Central memory CD8-positive, alpha-beta T cell (primary cell): Measurements from ENCODE around the gene ARAP1.

ENCODE experiments used
- ATAC-seq: fragments of 150-1000 bp; cut with Tn5 transposase; replicated peaks from 2 replicates; pipeline ENCODE4 v1.10.0; 2022; ENCODE audit warnings: mild to moderate bottlenecking, moderate FRiP score, moderate number of reproducible peaks; ENCODE audit not compliant: poor library complexity, severe bottlenecking; ENCODE audit errors: extremely low read depth
- DNase-seq, 2 donors: peaks; one replicate each; pipeline ENCODE4 v3.0.0; 2021; ENCODE audit warnings: low spot score in 2 of 2
- H3K27ac Mint-ChIP-seq: one replicate; pipeline ENCODE4 v1.8.0; 2022; ENCODE audit warnings: low read depth, mild to moderate bottlenecking, moderate library complexity, mixed read lengths
- H3K27me3 Mint-ChIP-seq: one replicate; pipeline ENCODE4 v1.8.0; 2022; ENCODE audit warnings: mixed read lengths
- H3K36me3 Mint-ChIP-seq: one replicate; pipeline ENCODE4 v1.8.0; 2022; ENCODE audit warnings: mild to moderate bottlenecking, moderate library complexity, mixed read lengths; ENCODE audit not compliant: insufficient read depth
- H3K4me1 Mint-ChIP-seq: one replicate; pipeline ENCODE4 v1.8.0; 2022; ENCODE audit warnings: mixed read lengths
- H3K4me3 Mint-ChIP-seq: one replicate; pipeline ENCODE4 v1.8.0; 2022; ENCODE audit warnings: mild to moderate bottlenecking, moderate library complexity, mixed read lengths
- H3K9me3 Mint-ChIP-seq: one replicate; pipeline ENCODE4 v1.8.0; 2022; ENCODE audit warnings: mixed read lengths

ARAP1 gene

DNA sequence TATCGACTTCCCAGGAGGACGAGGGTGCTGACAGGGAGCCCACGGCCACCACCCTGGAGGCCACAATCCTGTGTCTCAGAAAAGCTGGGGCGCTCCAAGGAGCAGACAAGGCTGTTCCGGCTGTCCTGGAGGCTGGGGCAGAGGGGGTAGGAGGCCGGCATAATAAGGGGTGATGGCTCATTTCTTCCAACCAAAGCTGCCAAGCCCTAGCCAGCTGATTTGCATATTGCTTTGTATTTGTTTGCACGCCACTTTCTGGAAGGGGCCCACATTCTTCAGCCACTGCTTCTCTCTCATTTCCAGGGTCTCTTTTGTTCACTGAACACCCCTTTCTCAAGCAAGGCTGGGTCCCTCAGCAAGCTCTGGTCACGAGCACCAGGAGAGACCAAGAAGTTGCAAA is 82.7 kb downstream of the ARAP1 start:
- Mint-ChIP-seq H3K4me1 (no peaks in the 10 kb centered on the region), H3K27ac (no peak overlapping the region), H3K9me3 (peaks cover 5% of the 10 kb centered on the region), H3K4me3 (no peak overlapping the region), H3K27me3 (peaks cover 76% of the 10 kb centered on the region), H3K36me3 (peaks cover 7% of the 10 kb centered on the region)
- ATAC-seq (no peak), DNase-seq (no peak)

DNA sequence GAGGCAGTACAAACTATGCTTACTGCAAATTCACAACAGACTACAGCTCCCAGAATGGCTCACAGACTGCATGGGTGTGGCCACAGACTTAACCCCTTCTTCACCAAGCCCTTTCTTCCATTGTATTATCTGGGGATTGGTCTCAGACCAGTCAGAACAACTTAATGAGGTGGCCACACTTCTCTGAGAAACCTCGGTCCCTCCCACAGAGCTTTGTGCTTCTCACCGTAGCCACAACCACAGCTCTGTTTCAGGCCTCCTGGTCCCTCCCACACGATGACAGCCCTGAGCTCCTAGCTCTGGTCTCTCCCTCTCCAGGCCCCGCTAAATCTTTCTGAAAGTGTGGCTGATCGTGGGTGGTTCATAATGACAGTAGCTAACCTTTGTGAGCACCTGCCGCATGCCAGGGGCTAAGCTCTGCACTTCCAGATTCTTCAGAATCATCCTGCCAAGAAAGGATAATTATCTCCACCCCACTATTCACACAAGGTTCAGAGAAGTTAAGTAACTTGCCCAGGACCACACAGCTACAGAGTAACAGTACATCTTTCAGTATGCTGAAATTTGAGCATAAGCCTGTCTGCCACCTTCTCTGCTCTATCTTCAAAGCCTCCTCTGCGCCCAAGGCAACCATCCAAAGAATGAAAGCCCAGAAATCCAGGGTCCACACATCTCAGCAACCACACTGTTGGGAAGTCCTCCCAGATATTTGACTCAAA is 83.4 kb downstream of the ARAP1 start:
- Mint-ChIP-seq H3K4me3 (no peak overlapping the region), H3K4me1 (no peaks in the 10 kb centered on the region), H3K27me3 (peaks cover 76% of the 10 kb centered on the region), H3K27ac (no peak overlapping the region), H3K36me3 (peaks cover 8% of the 10 kb centered on the region), H3K9me3 (peaks cover 5% of the 10 kb centered on the region)
- DNase-seq (no peak), ATAC-seq (no peak)

DNA sequence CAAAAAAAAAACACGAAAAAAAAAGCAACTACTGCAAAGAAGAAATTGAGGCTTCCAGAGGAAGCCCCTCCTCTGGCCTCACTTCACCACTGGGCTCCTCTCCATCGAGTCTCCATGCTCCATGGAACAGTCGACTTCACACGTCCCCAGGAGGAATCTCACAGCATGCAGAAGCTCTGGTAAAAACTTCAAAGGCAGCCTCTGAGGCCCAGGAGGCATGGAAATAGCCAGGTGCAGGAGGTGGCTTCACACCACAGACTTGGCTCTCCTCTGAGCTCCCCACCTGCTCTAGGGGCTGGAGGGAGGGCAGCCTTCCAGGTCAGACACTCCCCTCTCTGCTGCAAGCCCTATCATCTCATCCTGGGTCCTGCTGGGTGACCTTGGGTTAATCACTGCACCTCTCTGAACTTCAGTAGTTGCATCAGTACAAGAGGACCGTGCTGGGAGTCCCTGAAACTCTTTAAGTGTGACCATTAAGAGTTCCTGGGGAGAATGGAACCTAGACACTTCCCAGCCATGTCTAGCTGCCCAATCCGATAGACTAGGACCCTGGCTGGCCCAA is 86.2 kb downstream of the ARAP1 start:
- no peak for DNase-seq
- H3K9me3 Mint-ChIP-seq: peaks cover 5% of the 10 kb centered on the region
- no peak for ATAC-seq
- H3K4me3 Mint-ChIP-seq: no peak overlapping the region
- H3K36me3 Mint-ChIP-seq: peaks cover 7% of the 10 kb centered on the region
- peaks cover 72% of the 10 kb centered on the region for H3K27me3 Mint-ChIP-seq
- no peaks in the 10 kb centered on the region for H3K4me1 Mint-ChIP-seq
- no peak overlapping the region for H3K27ac Mint-ChIP-seq

DNA sequence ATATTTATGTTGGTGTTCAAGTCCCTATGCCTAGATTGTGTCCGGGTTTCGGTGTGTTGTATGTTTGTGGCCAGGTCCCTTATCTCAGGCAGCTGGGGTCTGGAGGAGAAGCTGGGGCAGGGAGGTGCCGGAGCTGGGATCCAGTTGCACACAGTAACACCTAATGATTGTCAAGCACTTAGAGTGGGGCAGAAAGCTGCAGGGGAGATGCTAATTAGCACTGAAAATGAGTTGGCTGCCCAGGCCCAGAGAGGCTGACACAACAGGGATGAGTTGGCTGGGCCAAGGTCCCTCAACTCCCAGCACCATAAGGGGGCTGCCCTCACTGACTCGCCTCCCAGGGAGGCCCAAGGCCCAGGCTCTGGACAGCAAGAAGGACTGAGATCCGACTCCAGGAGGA is 90.2 kb downstream of the ARAP1 start:
- no peak for DNase-seq
- Mint-ChIP-seq H3K4me1 (no peaks in the 10 kb centered on the region), H3K4me3 (no peak overlapping the region), H3K9me3 (peaks cover under 1% of the 10 kb centered on the region), H3K36me3 (peaks cover 7% of the 10 kb centered on the region), H3K27me3 (peaks cover 72% of the 10 kb centered on the region), H3K27ac (no peak overlapping the region)
- ATAC-seq: no peak

DNA sequence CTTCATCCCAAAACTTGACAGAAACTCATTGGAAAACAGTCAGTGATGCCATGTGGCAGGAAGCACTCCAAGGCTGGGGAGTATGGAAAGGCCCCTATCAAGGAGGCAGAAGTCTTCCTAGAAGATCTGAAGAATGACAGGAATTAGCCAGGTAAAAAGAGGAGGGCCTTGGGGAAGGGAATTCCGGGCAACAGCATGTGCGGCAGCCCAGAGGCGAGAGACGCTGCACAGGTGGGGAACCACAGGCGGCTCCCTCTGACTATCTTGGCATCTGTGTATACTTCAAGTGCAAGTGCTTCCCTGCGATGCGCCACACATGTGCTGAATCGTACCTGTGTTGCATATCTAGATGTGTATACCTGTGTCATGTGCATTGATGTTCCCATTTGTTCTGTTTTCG is 90.7 kb downstream of the ARAP1 start:
- Mint-ChIP-seq H3K27me3 (peaks cover 70% of the 10 kb centered on the region), H3K9me3 (no peaks in the 10 kb centered on the region), H3K4me3 (no peak overlapping the region), H3K36me3 (peaks cover 7% of the 10 kb centered on the region), H3K4me1 (no peaks in the 10 kb centered on the region), H3K27ac (no peak overlapping the region)
- DNase-seq (no peak), ATAC-seq (no peak)

DNA sequence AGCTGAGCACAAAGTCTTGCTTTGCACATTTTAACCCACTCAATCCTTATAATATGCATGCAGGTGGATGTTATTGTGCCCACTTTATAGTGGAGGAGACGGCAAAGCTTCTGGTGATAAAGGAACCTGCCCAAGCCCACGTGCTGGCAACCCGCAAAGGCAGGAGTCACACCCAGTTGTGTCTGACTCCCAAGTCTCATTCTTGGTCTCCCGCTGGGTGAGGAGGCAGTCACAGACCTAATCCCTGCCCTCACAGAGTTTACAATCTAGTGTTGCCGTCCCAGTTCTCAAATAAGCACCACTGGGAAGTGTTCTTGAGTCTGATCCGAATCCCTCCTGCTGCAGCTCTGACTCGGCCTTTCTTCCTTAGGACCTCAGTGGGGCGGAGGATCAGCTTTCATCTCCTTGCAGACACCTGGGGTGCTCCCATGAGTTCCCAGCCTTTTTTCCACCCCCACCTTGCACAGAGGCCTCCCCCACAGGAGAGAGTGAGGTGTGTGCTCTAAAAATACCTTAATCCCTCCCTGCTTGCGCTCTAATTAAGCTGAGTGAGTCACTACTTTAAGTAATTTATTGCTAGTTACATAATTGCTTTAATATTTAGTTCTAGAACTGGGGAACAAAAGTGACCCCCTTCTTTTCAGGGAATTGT is 93.1 kb downstream of the ARAP1 start:
- H3K36me3 Mint-ChIP-seq: peaks cover 5% of the 10 kb centered on the region
- H3K9me3 Mint-ChIP-seq: no peaks in the 10 kb centered on the region
- no peaks in the 10 kb centered on the region for H3K4me1 Mint-ChIP-seq
- ATAC-seq: no peak
- no peak overlapping the region for H3K27ac Mint-ChIP-seq
- H3K4me3 Mint-ChIP-seq: no peak overlapping the region
- peaks cover 52% of the 10 kb centered on the region for H3K27me3 Mint-ChIP-seq
- no peak for DNase-seq

DNA sequence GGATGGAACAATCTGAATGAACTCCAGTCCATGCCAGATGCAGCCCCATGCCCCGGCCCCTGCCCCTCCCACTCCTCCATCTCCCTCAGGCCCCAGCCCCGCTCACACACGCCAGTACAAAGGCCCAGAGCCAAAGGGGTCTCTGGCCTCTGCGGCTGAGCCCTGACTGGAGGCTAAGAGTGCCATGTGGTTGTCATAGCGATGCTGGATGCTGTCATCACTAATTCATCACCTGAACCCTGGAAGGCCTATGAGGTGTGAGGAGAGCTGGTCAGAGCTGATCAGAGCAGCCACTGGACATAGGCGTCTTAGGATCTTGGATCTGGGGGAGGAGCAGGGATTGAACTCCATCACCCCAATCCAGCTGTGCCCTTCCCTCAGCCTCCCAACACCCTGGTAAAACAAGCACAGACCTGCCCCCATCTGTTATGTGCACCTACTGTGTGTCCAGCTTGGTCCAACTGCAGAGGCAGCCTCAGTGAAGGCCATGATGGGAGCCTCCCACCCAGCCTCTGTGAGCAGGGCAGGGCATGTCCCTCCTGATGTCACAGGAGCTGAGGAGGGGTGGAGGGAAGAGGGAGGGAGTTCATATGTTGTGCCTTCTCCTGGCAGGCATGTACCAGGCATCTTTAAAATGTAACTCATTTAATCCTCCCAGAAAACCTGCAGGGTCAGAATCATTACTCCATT is 94.7 kb downstream of the ARAP1 start:
- peaks cover 1% of the 10 kb centered on the region for H3K36me3 Mint-ChIP-seq
- ATAC-seq (no peak), DNase-seq (no peak)
- no peaks in the 10 kb centered on the region for H3K9me3 Mint-ChIP-seq
- H3K4me1 Mint-ChIP-seq: no peaks in the 10 kb centered on the region
- H3K27ac Mint-ChIP-seq: no peak overlapping the region
- H3K27me3 Mint-ChIP-seq: peaks cover 39% of the 10 kb centered on the region
- H3K4me3 Mint-ChIP-seq: no peak overlapping the region

DNA sequence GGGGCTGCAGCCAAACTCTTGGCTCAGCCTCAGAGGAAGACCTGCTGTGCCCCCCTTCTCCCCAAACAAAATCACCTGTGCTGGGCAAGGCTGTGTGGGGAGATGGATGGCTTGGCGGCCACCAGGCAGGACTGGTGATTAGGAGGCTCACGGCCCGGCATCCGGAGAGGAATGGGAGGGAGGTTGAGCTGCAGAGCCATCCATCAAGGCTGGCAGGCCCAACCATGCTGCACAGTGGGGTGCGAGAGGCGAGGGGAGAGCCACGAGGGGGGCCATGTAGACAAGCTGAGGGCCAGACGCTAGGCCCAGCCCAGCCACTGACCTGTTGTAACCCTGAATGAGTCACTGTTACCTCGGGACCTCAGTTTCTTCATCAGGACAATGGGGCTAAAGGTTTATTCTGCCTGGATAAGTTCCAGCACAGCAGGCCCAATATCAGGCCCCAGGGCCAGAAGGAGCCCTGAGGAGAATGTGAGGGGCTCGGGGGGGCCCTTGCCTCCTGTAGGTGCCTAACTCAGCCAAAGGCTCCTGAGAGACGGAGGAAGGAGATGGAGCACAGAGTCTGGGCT is 96.2 kb downstream of the ARAP1 start:
- no peak overlapping the region for H3K27ac Mint-ChIP-seq
- no peaks in the 10 kb centered on the region for H3K9me3 Mint-ChIP-seq
- peaks cover 24% of the 10 kb centered on the region for H3K27me3 Mint-ChIP-seq
- H3K4me3 Mint-ChIP-seq: no peak overlapping the region
- ATAC-seq (no peak), DNase-seq (no peak)
- peaks cover 1% of the 10 kb centered on the region for H3K36me3 Mint-ChIP-seq
- no peaks in the 10 kb centered on the region for H3K4me1 Mint-ChIP-seq

DNA sequence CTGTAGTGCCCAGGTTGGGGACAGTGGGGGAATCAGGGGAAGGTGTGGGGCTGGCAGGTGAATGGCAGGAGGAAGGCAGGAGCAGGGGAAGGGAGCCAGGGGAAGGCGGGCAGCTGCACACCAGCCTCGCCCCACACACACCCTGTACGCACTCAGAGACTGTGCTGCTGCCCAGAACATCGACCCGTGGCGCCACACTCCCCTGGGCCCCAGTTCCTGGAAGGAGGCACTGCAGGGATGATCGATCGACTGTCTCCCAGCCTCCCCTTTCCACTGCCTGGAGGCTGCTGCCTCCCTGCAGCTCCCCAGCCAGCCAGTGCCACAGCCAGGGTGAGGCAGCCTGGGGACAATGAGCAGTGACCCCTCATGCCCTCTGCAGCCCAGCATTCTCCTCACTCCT is 97.2 kb downstream of the ARAP1 start:
- DNase-seq: no peak
- ATAC-seq: no peak
- Mint-ChIP-seq H3K27ac (no peak overlapping the region), H3K36me3 (peaks cover 1% of the 10 kb centered on the region), H3K4me1 (no peaks in the 10 kb centered on the region), H3K4me3 (no peak overlapping the region), H3K9me3 (no peaks in the 10 kb centered on the region), H3K27me3 (peaks cover 16% of the 10 kb centered on the region)

DNA sequence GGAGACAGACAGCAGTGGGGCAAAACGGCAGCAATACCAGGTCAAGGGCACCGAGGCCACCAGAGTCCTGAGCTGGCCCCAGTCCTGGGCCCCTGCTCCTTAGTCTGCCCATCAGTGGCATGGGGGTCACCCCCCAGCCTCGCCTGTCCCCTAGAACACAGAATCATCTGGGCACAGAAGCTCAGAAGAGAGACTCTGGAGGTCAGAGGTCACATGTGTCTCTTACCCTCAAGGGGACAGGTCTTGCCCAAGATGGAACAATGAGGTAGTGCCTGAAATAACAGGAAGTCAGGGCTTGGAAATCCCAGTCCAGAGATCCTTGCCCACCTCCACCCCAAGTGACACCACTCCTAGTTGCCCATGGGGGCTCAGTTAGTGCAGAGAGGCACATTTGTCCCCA is 98.6 kb downstream of the ARAP1 start:
- H3K9me3 Mint-ChIP-seq: no peaks in the 10 kb centered on the region
- no peak overlapping the region for H3K4me3 Mint-ChIP-seq
- peaks cover 3% of the 10 kb centered on the region for H3K27me3 Mint-ChIP-seq
- no peak for ATAC-seq
- H3K4me1 Mint-ChIP-seq: no peaks in the 10 kb centered on the region
- H3K27ac Mint-ChIP-seq: no peak overlapping the region
- no peak for DNase-seq
- H3K36me3 Mint-ChIP-seq: peaks cover 4% of the 10 kb centered on the region

DNA sequence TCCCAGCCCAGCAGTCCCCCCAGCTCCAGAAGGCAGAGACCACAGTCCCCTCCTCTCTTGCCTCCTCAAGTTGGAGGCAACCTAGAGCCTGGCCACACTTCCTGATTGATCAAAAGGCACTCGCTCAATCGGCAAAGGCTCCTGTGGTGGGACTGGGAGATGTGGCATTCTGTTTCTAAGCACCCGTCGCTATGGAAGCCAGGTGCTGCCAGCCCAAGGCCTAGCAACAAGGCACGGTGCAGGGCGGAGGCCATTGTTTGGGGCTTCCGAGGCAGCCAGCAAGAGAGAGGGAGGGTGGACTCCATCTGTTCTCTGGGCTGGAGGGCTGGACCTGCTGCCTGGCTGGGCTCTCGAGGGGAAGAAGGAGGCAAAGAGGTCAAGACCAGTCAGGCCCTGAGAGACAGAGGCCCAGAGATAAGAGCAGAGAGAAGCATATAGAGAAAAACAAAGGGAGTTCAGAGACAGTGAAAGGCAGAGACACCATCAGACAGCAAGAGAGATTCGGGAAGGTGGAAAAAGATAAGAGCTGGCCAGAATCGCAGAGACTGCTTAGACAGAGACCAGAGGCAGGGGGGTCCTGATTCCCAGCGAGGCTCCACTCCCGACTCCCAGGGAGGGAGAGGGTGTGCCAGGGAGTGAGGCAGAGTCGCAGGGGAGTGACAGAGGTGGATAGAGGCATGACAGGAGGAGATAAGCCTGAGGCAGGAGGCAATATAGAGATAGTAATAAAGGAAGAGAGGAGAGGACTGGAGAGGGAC is 99.2 kb downstream of the ARAP1 start:
- no peak for ATAC-seq
- Mint-ChIP-seq H3K4me3 (no peak overlapping the region), H3K4me1 (no peaks in the 10 kb centered on the region), H3K36me3 (peaks cover 4% of the 10 kb centered on the region), H3K27ac (no peak overlapping the region), H3K9me3 (no peaks in the 10 kb centered on the region), H3K27me3 (no peaks in the 10 kb centered on the region)
- no peak for DNase-seq

DNA sequence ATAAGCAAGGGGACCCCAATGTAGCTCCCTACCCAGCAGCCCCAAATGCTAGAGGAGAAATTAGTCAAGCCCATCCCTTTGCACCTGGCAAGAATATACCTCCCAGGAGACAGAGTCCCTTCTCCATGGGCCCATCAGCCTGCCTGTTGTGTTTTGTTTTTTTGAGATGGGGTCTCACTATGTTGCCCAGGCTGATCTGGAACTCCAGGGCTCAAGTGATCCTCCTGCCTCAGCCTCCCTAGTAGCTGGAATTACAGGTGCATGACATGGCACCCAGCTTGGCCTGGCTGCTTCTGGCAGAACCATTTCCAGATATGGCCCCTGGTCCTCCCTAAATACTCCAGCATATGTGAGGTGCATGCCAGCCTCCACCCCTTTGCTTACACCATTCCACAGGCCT is 100.1 kb downstream of the ARAP1 start:
- Mint-ChIP-seq H3K4me1 (no peaks in the 10 kb centered on the region), H3K27ac (no peak overlapping the region), H3K4me3 (no peak overlapping the region), H3K27me3 (no peaks in the 10 kb centered on the region), H3K9me3 (no peaks in the 10 kb centered on the region), H3K36me3 (peaks cover 4% of the 10 kb centered on the region)
- ATAC-seq (no peak), DNase-seq (no peak)
